HG03139 (cell line): ENCODE data around the gene AP1M2.

Source experiments
- ATAC-seq: cut with Tn5 transposase; IDR thresholded peaks from one replicate; pipeline ENCODE4 v1.9.1; 2021; ENCODE audit not compliant: unreplicated experiment

Gene AP1M2

GRCh38 chr19:10587022-10587838 is at the start of gene AP1M2:
TSS of gene AP1M2 (minus strand) at chr19:10587312. CDS start at chr19:10587231, 81 bp downstream.
- no peak for ATAC-seq

- ATAC-seq = no peak
Measured at GRCh38 chr19:10636304-10636972, 49.3 kb upstream of the AP1M2 start.

- no peak for ATAC-seq
Measured at GRCh38 chr19:10634963-10635362, 47.9 kb upstream of the AP1M2 start.

- ATAC-seq = no peak
Measured at GRCh38 chr19:10634430-10634829, 47.3 kb upstream of the AP1M2 start.

- ATAC-seq = no peak
Measured at GRCh38 chr19:10631874-10632273, 44.8 kb upstream of the AP1M2 start.

- no peak for ATAC-seq
Measured at GRCh38 chr19:10625762-10626138, 38.6 kb upstream of the AP1M2 start.

GRCh38 chr19:10625003-10625761 is 38.1 kb upstream of the AP1M2 start, which contains the start of gene SLC44A2:
TSS of gene SLC44A2 (plus strand) at chr19:10625553. CDS start at chr19:10625634, 81 bp downstream.
- no peak for ATAC-seq

GRCh38 chr19:10624585-10624984 is 37.5 kb upstream of the AP1M2 start:
- no peak for ATAC-seq

GRCh38 chr19:10621966-10622365 is 34.9 kb upstream of the AP1M2 start:
- no peak for ATAC-seq

- ATAC-seq = no peak
Measured at GRCh38 chr19:10620786-10621185, 33.7 kb upstream of the AP1M2 start.

- no peak for ATAC-seq
Measured at GRCh38 chr19:10618846-10619245, 31.7 kb upstream of the AP1M2 start.

- ATAC-seq = no peak
Measured at GRCh38 chr19:10617409-10618121, 30.5 kb upstream of the AP1M2 start.

- no peak for ATAC-seq
Measured at GRCh38 chr19:10615429-10616023, 28.4 kb upstream of the AP1M2 start.

GRCh38 chr19:10612499-10613119 is 25.5 kb upstream of the AP1M2 start:
- ATAC-seq = no peak

GRCh38 chr19:10611907-10612306 is 24.8 kb upstream of the AP1M2 start:
- ATAC-seq = no peak

- ATAC-seq = no peak
Measured at GRCh38 chr19:10604460-10604980, 17.4 kb upstream of the AP1M2 start.

GRCh38 chr19:10603873-10604459 is 16.9 kb upstream of the AP1M2 start:
- ATAC-seq = no peak

GRCh38 chr19:10603084-10603872 is 16.2 kb upstream of the AP1M2 start:
- ATAC-seq = peak; percentile 50
